SK-N-SH (cell line): Measurements from ENCODE around the gene MED29. TPM values are rescaled to one million over a fixed set of nuclear protein-coding genes. Genes with fewer than 3 reads are reported as not detected.

Experiments used
- CTCF ChIA-PET: fragments of 300-600, 350-600 bp; formaldehyde crosslinking; extraction: SDS; loops from one replicate; lab custom pipeline; 2021; lab: Yijun Ruan, JAX
- POLR2A ChIA-PET: fragments of 350-600 bp; sonication (Branson Sonifier 250); formaldehyde crosslinking; extraction: SDS; loops from one replicate; lab custom pipeline; 2020; ENCODE audit warnings: antibody characterized with exemption, inconsistent platforms; lab: Yijun Ruan, JAX
- DNase-seq: peaks from one replicate; pipeline ENCODE4 v3.0.0; 2012
- H2AFZ ChIP-seq: fragments of 200-600 bp; sonication (generic); 2 replicates; pipeline ENCODE4 v1.8.1; 2016; ENCODE audit warnings: antibody characterized with exemption, mild to moderate bottlenecking, low read depth
- H3F3A ChIP-seq: fragments of 200-600 bp; sonication (generic); replicated peaks from 2 replicates; pipeline ENCODE3; 2016; ENCODE audit warnings: antibody characterized with exemption, mild to moderate bottlenecking; ENCODE audit not compliant: insufficient read depth
- H3K27ac ChIP-seq, 2 experiments: fragments of 200-500 bp in 1 of 2; fragments of 200-600 bp in 1 of 2; sonication (Bioruptor generic) in 1 of 2; sonication (generic), shearing (Covaris generic) in 1 of 2; 2 replicates each; pipeline versions ENCODE4 v1.5.1 to v1.6.1; 2014 to 2016; ENCODE audit warnings: low read depth in 2 of 2, inconsistent platforms in 1 of 2, low read length in 1 of 2, mild to moderate bottlenecking in 1 of 2, mixed read lengths in 1 of 2
- H3K27me3 ChIP-seq: fragments of 200-600 bp; sonication (generic), shearing (Covaris generic); 2 replicates; pipeline ENCODE4 v1.6.1; 2016; ENCODE audit warnings: mixed run types; ENCODE audit not compliant: insufficient read depth
- H3K36me3 ChIP-seq, 2 experiments: fragments of 200-500 bp in 1 of 2; fragments of 200-600 bp in 1 of 2; sonication (Bioruptor generic) in 1 of 2; sonication (generic) in 1 of 2; replicated peaks in 1 of 2; 2 replicates each; pipeline versions ENCODE3 to v1.5.1; 2014 to 2016; ENCODE audit warnings: low read length in 1 of 2, mild to moderate bottlenecking in 1 of 2; ENCODE audit not compliant: insufficient read depth in 2 of 2, control insufficient read depth in 1 of 2
- H3K4me1 ChIP-seq, 2 experiments: fragments of 200-500 bp in 1 of 2; fragments of 200-600 bp in 1 of 2; sonication (Bioruptor generic) in 1 of 2; sonication (generic), shearing (Covaris generic) in 1 of 2; 2 replicates each; pipeline versions ENCODE4 v1.5.1 to v1.6.1; 2014 to 2016; ENCODE audit warnings: low read depth in 1 of 2, low read length in 1 of 2, mixed run types in 1 of 2; ENCODE audit not compliant: insufficient read depth in 2 of 2, control insufficient read depth in 1 of 2
- H3K4me2 ChIP-seq: fragments of 200-600 bp; sonication (generic), shearing (Covaris generic); 2 replicates; pipeline ENCODE4 v1.6.1; 2017; ENCODE audit warnings: mixed run types
- H3K4me3 ChIP-seq, 2 experiments: fragments of 200-500 bp in 1 of 2; fragments of 200-600 bp in 1 of 2; sonication (Bioruptor generic) in 1 of 2; sonication (generic), shearing (Covaris generic) in 1 of 2; 2 replicates each; pipeline versions ENCODE4 v1.5.1 to v1.8.1; 2014 to 2016; ENCODE audit warnings: low read depth in 2 of 2, inconsistent platforms in 1 of 2, low read length in 1 of 2, mild to moderate bottlenecking in 1 of 2, mixed read lengths in 1 of 2, moderate library complexity in 1 of 2
- H3K79me2 ChIP-seq: fragments of 200-600 bp; sonication (generic); 2 replicates; pipeline ENCODE4 v1.8.1; 2017; ENCODE audit warnings: mild to moderate bottlenecking; ENCODE audit not compliant: insufficient read depth
- H3K9ac ChIP-seq: fragments of 200-600 bp; sonication (generic); 2 replicates; pipeline ENCODE4 v1.6.1; 2017; ENCODE audit warnings: mixed run types
- H3K9me2 ChIP-seq: fragments of 200-600 bp; sonication (generic); 2 replicates; pipeline ENCODE4 v1.6.1; 2017; ENCODE audit warnings: mixed run types
- H3K9me3 ChIP-seq: fragments of 200-600 bp; sonication (generic); 2 replicates; pipeline ENCODE4 v1.6.1; 2017; ENCODE audit warnings: mixed run types, mild to moderate bottlenecking, moderate library complexity
- H4K20me1 ChIP-seq: fragments of 200-600 bp; sonication (generic); 2 replicates; pipeline ENCODE4 v1.6.1; 2017; ENCODE audit warnings: mild to moderate bottlenecking, mixed run types; ENCODE audit not compliant: insufficient read depth
- ELF1 ChIP-seq: IDR thresholded peaks from 2 replicates; pipeline ENCODE4 v1.4.0; 2012
- EZH2phosphoT487 ChIP-seq: fragments of 200-600 bp; sonication (generic); IDR thresholded peaks from 2 replicates; pipeline ENCODE4 v1.6.1; 2017; ENCODE audit warnings: low read depth, mixed run types, mild to moderate bottlenecking, antibody characterized with exemption, moderate library complexity, borderline replicate concordance
- GABPA ChIP-seq: IDR thresholded peaks from 2 replicates; pipeline ENCODE4 v1.4.0; 2012; ENCODE audit warnings: low read depth, mild to moderate bottlenecking
- GATA2 ChIP-seq: sonication (generic); formaldehyde crosslinking; IDR thresholded peaks from 2 replicates; pipeline ENCODE4 v1.5.0; 2020; ENCODE audit warnings: mild to moderate bottlenecking, missing genetic modification reagents
- JUND ChIP-seq: IDR thresholded peaks from 2 replicates; pipeline ENCODE4 v1.4.0; 2012
- MAX ChIP-seq: IDR thresholded peaks from 2 replicates; pipeline ENCODE4 v1.4.0; 2012; ENCODE audit warnings: low read depth
- NRF1 ChIP-seq: IDR thresholded peaks from 2 replicates; pipeline ENCODE4 v1.6.1; 2012; ENCODE audit warnings: low read depth, mild to moderate bottlenecking, low read length
- PBX3 ChIP-seq: IDR thresholded peaks from 2 replicates; pipeline ENCODE4; 2012
- POLR2AphosphoS5 ChIP-seq: IDR thresholded peaks from 2 replicates; pipeline ENCODE4 v1.6.1; 2012; ENCODE audit warnings: low read depth, low read length
- RCOR1 ChIP-seq: fragments of 150-350 bp; IDR thresholded peaks from 2 replicates; pipeline ENCODE4 v1.6.1; 2017; ENCODE audit warnings: antibody characterized with exemption, low read length
- RXRA ChIP-seq: IDR thresholded peaks from 2 replicates; pipeline ENCODE4 v1.4.0; 2012; ENCODE audit warnings: low read depth, mild to moderate bottlenecking, borderline replicate concordance
- SIN3A ChIP-seq: IDR thresholded peaks from 2 replicates; pipeline ENCODE4 v1.6.1; 2012; ENCODE audit warnings: low read depth, mild to moderate bottlenecking, low read length, moderate library complexity, borderline replicate concordance
- SMC3 ChIP-seq: IDR thresholded peaks from 2 replicates; pipeline ENCODE4 v1.6.1; 2012; ENCODE audit warnings: low read depth, low read length, improper control_type of control experiment
- USF1 ChIP-seq: IDR thresholded peaks from 2 replicates; pipeline ENCODE4 v1.4.0; 2012; ENCODE audit warnings: low read depth, borderline replicate concordance
- YY1 ChIP-seq: IDR thresholded peaks from 2 replicates; pipeline ENCODE4 v1.4.0; 2012; ENCODE audit warnings: low read depth, mild to moderate bottlenecking
- WGBS: methylation state at CpG from one replicate; pipeline ENCODE4 v1.1.6; 2017; ENCODE audit warnings: low lambda C conversion rate; 5-methylcytosine and 5-hydroxymethylcytosine counted together
- polyA plus RNA-seq, 3 experiments: library from polyadenylated mRNA; depleted of rRNA; stranded (reverse); fragments of >200 nt; gene quantifications; 2 replicates each; pipeline ENCODE4 v1.2.3, GENCODE V29; 2012
- TF ChIP-seq, protein P1 (sequence below): fragments of 200-600 bp; sonication (generic); IDR thresholded peaks from 2 replicates; pipeline ENCODE4 v1.6.1; 2017; ENCODE audit warnings: antibody characterized with exemption, mild to moderate bottlenecking, moderate library complexity
- TF ChIP-seq, protein P2 (sequence below): IDR thresholded peaks from 2 replicates; pipeline ENCODE4 v1.6.1; 2012; ENCODE audit warnings: mild to moderate bottlenecking, low read depth, low read length, moderate library complexity
- TF ChIP-seq, protein P3 (sequence below): fragments of 150-350 bp; IDR thresholded peaks from 2 replicates; pipeline ENCODE4 v1.6.1; 2016; ENCODE audit warnings: mild to moderate bottlenecking, low read depth, low read length

MED29 gene
- polyA plus RNA-seq, 1 of the 3 experiments (the other 2 are of a cell fraction) = 32.0 TPM

DNA sequence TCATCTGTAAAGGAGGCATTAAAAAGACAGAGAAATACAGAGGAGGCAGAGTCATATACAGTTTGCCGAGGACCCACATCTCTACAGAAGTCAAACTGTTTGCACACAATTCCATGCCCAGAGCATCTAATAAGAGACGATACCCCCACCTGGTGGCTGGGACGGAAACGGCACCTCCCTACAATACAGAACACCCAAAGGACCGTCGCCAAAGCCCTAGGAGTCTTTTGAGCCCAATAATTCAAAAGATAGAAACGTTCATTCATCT, 20.6 kb downstream of the MED29 start (continued):
- TF ChIP-seq USF1 = no peak
- no peak for TF ChIP-seq RXRA
- TF ChIP-seq, protein P1, sequence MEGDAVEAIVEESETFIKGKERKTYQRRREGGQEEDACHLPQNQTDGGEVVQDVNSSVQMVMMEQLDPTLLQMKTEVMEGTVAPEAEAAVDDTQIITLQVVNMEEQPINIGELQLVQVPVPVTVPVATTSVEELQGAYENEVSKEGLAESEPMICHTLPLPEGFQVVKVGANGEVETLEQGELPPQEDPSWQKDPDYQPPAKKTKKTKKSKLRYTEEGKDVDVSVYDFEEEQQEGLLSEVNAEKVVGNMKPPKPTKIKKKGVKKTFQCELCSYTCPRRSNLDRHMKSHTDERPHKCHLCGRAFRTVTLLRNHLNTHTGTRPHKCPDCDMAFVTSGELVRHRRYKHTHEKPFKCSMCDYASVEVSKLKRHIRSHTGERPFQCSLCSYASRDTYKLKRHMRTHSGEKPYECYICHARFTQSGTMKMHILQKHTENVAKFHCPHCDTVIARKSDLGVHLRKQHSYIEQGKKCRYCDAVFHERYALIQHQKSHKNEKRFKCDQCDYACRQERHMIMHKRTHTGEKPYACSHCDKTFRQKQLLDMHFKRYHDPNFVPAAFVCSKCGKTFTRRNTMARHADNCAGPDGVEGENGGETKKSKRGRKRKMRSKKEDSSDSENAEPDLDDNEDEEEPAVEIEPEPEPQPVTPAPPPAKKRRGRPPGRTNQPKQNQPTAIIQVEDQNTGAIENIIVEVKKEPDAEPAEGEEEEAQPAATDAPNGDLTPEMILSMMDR = peak; percentile 98
- TF ChIP-seq YY1 = no peak
- TF ChIP-seq RCOR1 = no peak
- no peak for TF ChIP-seq NRF1
- TF ChIP-seq PBX3 = no peak

DNA sequence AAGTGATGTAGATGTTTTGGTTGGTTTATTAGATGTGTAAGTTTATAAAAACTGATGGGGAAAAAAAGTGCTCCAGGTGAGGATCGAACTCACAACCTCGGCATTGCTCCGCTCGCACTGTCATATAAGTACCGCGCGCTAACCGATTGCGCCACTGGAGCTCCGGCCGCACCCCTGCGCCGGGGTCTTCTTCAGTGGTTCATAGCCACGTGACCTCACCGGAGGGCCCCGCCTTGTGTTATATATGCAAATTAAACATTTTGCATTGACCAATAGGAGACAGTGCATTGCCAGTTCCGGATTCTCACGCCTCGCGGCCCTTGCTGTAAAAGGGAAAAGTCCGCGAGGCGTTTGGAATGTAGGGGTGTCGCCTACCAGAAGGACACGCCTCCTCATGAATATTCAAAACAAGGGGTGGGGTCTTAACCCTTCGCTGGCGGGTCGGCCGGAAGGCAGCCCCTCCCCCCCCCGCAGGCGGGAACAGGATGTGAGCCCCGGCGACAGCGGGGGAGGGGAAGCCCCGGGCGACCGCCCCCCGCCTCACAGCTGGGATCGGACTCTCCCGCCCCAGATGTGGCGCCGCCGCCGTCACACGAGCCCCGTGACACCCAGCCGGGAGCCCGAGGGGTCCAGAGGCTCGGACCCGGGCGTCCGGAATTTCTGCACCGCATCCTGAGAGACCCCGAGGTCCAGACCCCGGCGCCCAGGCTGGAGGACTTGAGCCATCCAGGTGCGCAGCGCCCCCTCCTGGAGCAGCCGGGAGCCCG, 21.1 kb downstream of the MED29 start, which contains the start of gene PLEKHG2:
TSS of gene PLEKHG2 (plus strand) at position 570 of the 767 bp plus-strand sequence. CDS start 1,418 bp downstream, outside the sequence.
- Histone ChIP-seq H3K79me2 (peaks cover 65% of the 10 kb centered on the region), H3K27ac (peak within 1 kb of the TSS; percentile 94 to 96), H3K4me3 (peak within 1 kb of the TSS; percentile 92 to 96), H3K27me3 (no peaks in the 10 kb centered on the region), H3K9me3 (no peaks in the 10 kb centered on the region), H3K9me2 (no peaks in the 10 kb centered on the region), H4K20me1 (peaks cover 27% of the 10 kb centered on the region), H3K36me3 (peaks cover 3 to 7% of the 10 kb centered on the region in 2 experiments), H3K9ac (peak within 1 kb of the TSS; percentile 97), H3K4me2 (peak within 1 kb of the TSS; percentile 99), H2AFZ (peak within 1 kb of the TSS; percentile 74), H3F3A (peaks cover 33% of the 10 kb centered on the region), H3K4me1 (peaks cover 29 to 44% of the 10 kb centered on the region in 2 experiments; a peak in 3 of 4 replicates)
- ChIA-PET POLR2A (interaction anchor here (1.8 kb wide), 1 partner anchor 24 kb away, joined by 14 read pairs; the partner anchor contains the start of gene RPS16), CTCF (interaction anchor here (0.6 to 5.1 kb wide), 17 partner anchors 12 to 941 kb away, joined by 3 to 106 read pairs (median 6); partner anchors contain the start of genes EID2B, MED29, PAF1 and RPS16)
- WGBS = 1% methylated on average over 45 of the region's 60 CpGs
- peak; percentile 95 for DNase-seq
- TF ChIP-seq EZH2phosphoT487 (no peak), SIN3A (0 out of 2 replicates have a peak, but pooled peaks have one; percentile 78), GABPA (peak; percentile 70), ELF1 (peak; percentile 88), JUND (0 out of 2 replicates have a peak, but pooled peaks have one; percentile 7), POLR2AphosphoS5 (peak; percentile 96), RXRA (peak; percentile 7; the same call in 1 of the 2 replicates), YY1 (no peak), MAX (peak; percentile 88), SMC3 (no peak; the same call in 1 of the 2 replicates), GATA2 (CRISPR knock-in tag) (no peak), RCOR1 (peak; percentile 47; the same call in 1 of the 2 replicates)
- TF ChIP-seq, protein P2, sequence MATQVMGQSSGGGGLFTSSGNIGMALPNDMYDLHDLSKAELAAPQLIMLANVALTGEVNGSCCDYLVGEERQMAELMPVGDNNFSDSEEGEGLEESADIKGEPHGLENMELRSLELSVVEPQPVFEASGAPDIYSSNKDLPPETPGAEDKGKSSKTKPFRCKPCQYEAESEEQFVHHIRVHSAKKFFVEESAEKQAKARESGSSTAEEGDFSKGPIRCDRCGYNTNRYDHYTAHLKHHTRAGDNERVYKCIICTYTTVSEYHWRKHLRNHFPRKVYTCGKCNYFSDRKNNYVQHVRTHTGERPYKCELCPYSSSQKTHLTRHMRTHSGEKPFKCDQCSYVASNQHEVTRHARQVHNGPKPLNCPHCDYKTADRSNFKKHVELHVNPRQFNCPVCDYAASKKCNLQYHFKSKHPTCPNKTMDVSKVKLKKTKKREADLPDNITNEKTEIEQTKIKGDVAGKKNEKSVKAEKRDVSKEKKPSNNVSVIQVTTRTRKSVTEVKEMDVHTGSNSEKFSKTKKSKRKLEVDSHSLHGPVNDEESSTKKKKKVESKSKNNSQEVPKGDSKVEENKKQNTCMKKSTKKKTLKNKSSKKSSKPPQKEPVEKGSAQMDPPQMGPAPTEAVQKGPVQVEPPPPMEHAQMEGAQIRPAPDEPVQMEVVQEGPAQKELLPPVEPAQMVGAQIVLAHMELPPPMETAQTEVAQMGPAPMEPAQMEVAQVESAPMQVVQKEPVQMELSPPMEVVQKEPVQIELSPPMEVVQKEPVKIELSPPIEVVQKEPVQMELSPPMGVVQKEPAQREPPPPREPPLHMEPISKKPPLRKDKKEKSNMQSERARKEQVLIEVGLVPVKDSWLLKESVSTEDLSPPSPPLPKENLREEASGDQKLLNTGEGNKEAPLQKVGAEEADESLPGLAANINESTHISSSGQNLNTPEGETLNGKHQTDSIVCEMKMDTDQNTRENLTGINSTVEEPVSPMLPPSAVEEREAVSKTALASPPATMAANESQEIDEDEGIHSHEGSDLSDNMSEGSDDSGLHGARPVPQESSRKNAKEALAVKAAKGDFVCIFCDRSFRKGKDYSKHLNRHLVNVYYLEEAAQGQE = peak; percentile 39; the same call in 1 of the 2 replicates
- TF ChIP-seq, protein P3, sequence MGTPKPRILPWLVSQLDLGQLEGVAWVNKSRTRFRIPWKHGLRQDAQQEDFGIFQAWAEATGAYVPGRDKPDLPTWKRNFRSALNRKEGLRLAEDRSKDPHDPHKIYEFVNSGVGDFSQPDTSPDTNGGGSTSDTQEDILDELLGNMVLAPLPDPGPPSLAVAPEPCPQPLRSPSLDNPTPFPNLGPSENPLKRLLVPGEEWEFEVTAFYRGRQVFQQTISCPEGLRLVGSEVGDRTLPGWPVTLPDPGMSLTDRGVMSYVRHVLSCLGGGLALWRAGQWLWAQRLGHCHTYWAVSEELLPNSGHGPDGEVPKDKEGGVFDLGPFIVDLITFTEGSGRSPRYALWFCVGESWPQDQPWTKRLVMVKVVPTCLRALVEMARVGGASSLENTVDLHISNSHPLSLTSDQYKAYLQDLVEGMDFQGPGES = 0 out of 2 replicates have a peak, but pooled peaks have one; percentile 7
- TF ChIP-seq, protein P1 = peak; percentile 88
